ENCODE results near the gene PDSS2.

Gene PDSS2

GRCh38 chr6:107348224-107348623 is 111.1 kb downstream of the PDSS2 start:
- Histone ChIP-seq H3K27me3 (ENCODE audit: control insufficient read depth in 5 of 5, insufficient read depth in 4 of 5, low read length in 5 of 5) (no peaks in the 10 kb centered on the region), H3K9me3 (ENCODE audit: control insufficient read depth in 5 of 5, low read length in 5 of 5) (no peaks in the 10 kb centered on the region), H3K4me1 (ENCODE audit: control insufficient read depth in 5 of 5, insufficient read depth in 5 of 5, low read length in 5 of 5) (no peaks in the 10 kb centered on the region), H3K27ac (ENCODE audit: low read depth, low read length) (no peak overlapping the region), H3K4me3 (ENCODE audit: low read depth in 1 of 5, low read length in 5 of 5) (no peak overlapping the region), H3K9ac (ENCODE audit: low read length in 5 of 5) (no peak overlapping the region), H3K36me3 (ENCODE audit: control insufficient read depth in 5 of 5, insufficient read depth in 5 of 5, low read length in 5 of 5) (no peaks in the 10 kb centered on the region)

- no peaks in the 10 kb centered on the region for H3K4me1 ChIP-seq (ENCODE audit: control insufficient read depth in 5 of 5, insufficient read depth in 5 of 5, low read length in 5 of 5)
These were observed 114.0 kb downstream of the PDSS2 start for GRCh38 chr6:107345393-107345792.

GRCh38 chr6:107344981-107345380 is 114.4 kb downstream of the PDSS2 start:
- no peak overlapping the region for H3K27ac ChIP-seq (ENCODE audit: low read depth, low read length)
- H3K4me3 ChIP-seq (ENCODE audit: low read depth in 1 of 5, low read length in 5 of 5), result no peak overlapping the region
- no peaks in the 10 kb centered on the region for H3K27me3 ChIP-seq (ENCODE audit: control insufficient read depth in 5 of 5, insufficient read depth in 4 of 5, low read length in 5 of 5)
- no peak overlapping the region for H3K9ac ChIP-seq (ENCODE audit: low read length in 5 of 5)
- no peaks in the 10 kb centered on the region for H3K9me3 ChIP-seq (ENCODE audit: control insufficient read depth in 5 of 5, low read length in 5 of 5)
- H3K4me1 ChIP-seq (ENCODE audit: control insufficient read depth in 5 of 5, insufficient read depth in 5 of 5, low read length in 5 of 5), result no peaks in the 10 kb centered on the region
- H3K36me3 ChIP-seq (ENCODE audit: control insufficient read depth in 5 of 5, insufficient read depth in 5 of 5, low read length in 5 of 5), result no peaks in the 10 kb centered on the region

More at GRCh38 chr6:107345393-107345792, 114.0 kb downstream of the PDSS2 start:
- Histone ChIP-seq H3K4me3 (ENCODE audit: low read depth in 1 of 5, low read length in 5 of 5) (no peak overlapping the region), H3K27me3 (ENCODE audit: control insufficient read depth in 5 of 5, insufficient read depth in 4 of 5, low read length in 5 of 5) (no peaks in the 10 kb centered on the region), H3K27ac (ENCODE audit: low read depth, low read length) (no peak overlapping the region), H3K9me3 (ENCODE audit: control insufficient read depth in 5 of 5, low read length in 5 of 5) (no peaks in the 10 kb centered on the region), H3K36me3 (ENCODE audit: control insufficient read depth in 5 of 5, insufficient read depth in 5 of 5, low read length in 5 of 5) (no peaks in the 10 kb centered on the region), H3K9ac (ENCODE audit: low read length in 5 of 5) (no peak overlapping the region)

- no peaks in the 10 kb centered on the region for H3K27me3 ChIP-seq (ENCODE audit: control insufficient read depth in 5 of 5, insufficient read depth in 4 of 5, low read length in 5 of 5)
- no peaks in the 10 kb centered on the region for H3K9me3 ChIP-seq (ENCODE audit: control insufficient read depth in 5 of 5, low read length in 5 of 5)
- H3K27ac ChIP-seq (ENCODE audit: low read depth, low read length), result no peak overlapping the region
- no peaks in the 10 kb centered on the region for H3K36me3 ChIP-seq (ENCODE audit: control insufficient read depth in 5 of 5, insufficient read depth in 5 of 5, low read length in 5 of 5)
- no peak overlapping the region for H3K9ac ChIP-seq (ENCODE audit: low read length in 5 of 5)
- H3K4me1 ChIP-seq (ENCODE audit: control insufficient read depth in 5 of 5, insufficient read depth in 5 of 5, low read length in 5 of 5), result no peaks in the 10 kb centered on the region
- H3K4me3 ChIP-seq (ENCODE audit: low read depth in 1 of 5, low read length in 5 of 5), result no peak overlapping the region
These were observed 115.0 kb downstream of the PDSS2 start for GRCh38 chr6:107344383-107344782.

GRCh38 chr6:107342144-107342543 is 117.2 kb downstream of the PDSS2 start:
- no peak overlapping the region for H3K27ac ChIP-seq (ENCODE audit: low read depth, low read length)
- H3K4me1 ChIP-seq (ENCODE audit: control insufficient read depth in 5 of 5, insufficient read depth in 5 of 5, low read length in 5 of 5), result no peaks in the 10 kb centered on the region
- H3K9me3 ChIP-seq (ENCODE audit: control insufficient read depth in 5 of 5, low read length in 5 of 5), result no peaks in the 10 kb centered on the region
- no peak overlapping the region for H3K4me3 ChIP-seq (ENCODE audit: low read depth in 1 of 5, low read length in 5 of 5)
- no peaks in the 10 kb centered on the region for H3K36me3 ChIP-seq (ENCODE audit: control insufficient read depth in 5 of 5, insufficient read depth in 5 of 5, low read length in 5 of 5)
- no peak overlapping the region for H3K9ac ChIP-seq (ENCODE audit: low read length in 5 of 5)
- H3K27me3 ChIP-seq (ENCODE audit: control insufficient read depth in 5 of 5, insufficient read depth in 4 of 5, low read length in 5 of 5), result no peaks in the 10 kb centered on the region

- H3K27ac ChIP-seq (ENCODE audit: low read depth, low read length), result no peak overlapping the region
- H3K9ac ChIP-seq (ENCODE audit: low read length in 5 of 5), result no peak overlapping the region
- no peaks in the 10 kb centered on the region for H3K4me1 ChIP-seq (ENCODE audit: control insufficient read depth in 5 of 5, insufficient read depth in 5 of 5, low read length in 5 of 5)
- H3K27me3 ChIP-seq (ENCODE audit: control insufficient read depth in 5 of 5, insufficient read depth in 4 of 5, low read length in 5 of 5), result no peaks in the 10 kb centered on the region
- no peaks in the 10 kb centered on the region for H3K36me3 ChIP-seq (ENCODE audit: control insufficient read depth in 5 of 5, insufficient read depth in 5 of 5, low read length in 5 of 5)
- no peak overlapping the region for H3K4me3 ChIP-seq (ENCODE audit: low read depth in 1 of 5, low read length in 5 of 5)
- no peaks in the 10 kb centered on the region for H3K9me3 ChIP-seq (ENCODE audit: control insufficient read depth in 5 of 5, low read length in 5 of 5)
These were observed 118.5 kb downstream of the PDSS2 start for GRCh38 chr6:107340881-107341280.

- Histone ChIP-seq H3K4me3 (ENCODE audit: low read depth in 1 of 5, low read length in 5 of 5) (no peak overlapping the region), H3K27ac (ENCODE audit: low read depth, low read length) (no peak overlapping the region)
These were observed 122.1 kb downstream of the PDSS2 start for GRCh38 chr6:107337191-107337741.

GRCh38 chr6:107334026-107334425 is 125.3 kb downstream of the PDSS2 start:
- Histone ChIP-seq H3K9ac (ENCODE audit: low read length in 5 of 5) (no peak overlapping the region), H3K9me3 (ENCODE audit: control insufficient read depth in 5 of 5, low read length in 5 of 5) (no peaks in the 10 kb centered on the region), H3K36me3 (ENCODE audit: control insufficient read depth in 5 of 5, insufficient read depth in 5 of 5, low read length in 5 of 5) (peaks cover 0 to 3% (median 0%) of the 10 kb centered on the region in 5 donors), H3K4me3 (ENCODE audit: low read depth in 1 of 5, low read length in 5 of 5) (no peak overlapping the region), H3K27ac (ENCODE audit: low read depth, low read length) (no peak overlapping the region), H3K4me1 (ENCODE audit: control insufficient read depth in 5 of 5, insufficient read depth in 5 of 5, low read length in 5 of 5) (no peaks in the 10 kb centered on the region), H3K27me3 (ENCODE audit: control insufficient read depth in 5 of 5, insufficient read depth in 4 of 5, low read length in 5 of 5) (no peaks in the 10 kb centered on the region)

More at GRCh38 chr6:107337191-107337741, 122.1 kb downstream of the PDSS2 start:
- no peaks in the 10 kb centered on the region for H3K4me1 ChIP-seq (ENCODE audit: control insufficient read depth in 5 of 5, insufficient read depth in 5 of 5, low read length in 5 of 5)
- no peak overlapping the region for H3K9ac ChIP-seq (ENCODE audit: low read length in 5 of 5)
- H3K9me3 ChIP-seq (ENCODE audit: control insufficient read depth in 5 of 5, low read length in 5 of 5), result no peaks in the 10 kb centered on the region
- no peaks in the 10 kb centered on the region for H3K36me3 ChIP-seq (ENCODE audit: control insufficient read depth in 5 of 5, insufficient read depth in 5 of 5, low read length in 5 of 5)
- no peaks in the 10 kb centered on the region for H3K27me3 ChIP-seq (ENCODE audit: control insufficient read depth in 5 of 5, insufficient read depth in 4 of 5, low read length in 5 of 5)

GRCh38 chr6:107333491-107333890 is 125.9 kb downstream of the PDSS2 start:
- no peak overlapping the region for H3K27ac ChIP-seq (ENCODE audit: low read depth, low read length)

GRCh38 chr6:107331409-107332386 is 127.7 kb downstream of the PDSS2 start:
- Histone ChIP-seq H3K27me3 (ENCODE audit: control insufficient read depth in 5 of 5, insufficient read depth in 4 of 5, low read length in 5 of 5) (no peaks in the 10 kb centered on the region), H3K4me1 (ENCODE audit: control insufficient read depth in 5 of 5, insufficient read depth in 5 of 5, low read length in 5 of 5) (no peaks in the 10 kb centered on the region), H3K9me3 (ENCODE audit: control insufficient read depth in 5 of 5, low read length in 5 of 5) (no peaks in the 10 kb centered on the region), H3K36me3 (ENCODE audit: control insufficient read depth in 5 of 5, insufficient read depth in 5 of 5, low read length in 5 of 5) (peaks cover 0 to 3% (median 0%) of the 10 kb centered on the region in 5 donors), H3K4me3 (ENCODE audit: low read depth in 1 of 5, low read length in 5 of 5) (no peak overlapping the region), H3K27ac (ENCODE audit: low read depth, low read length) (no peak overlapping the region), H3K9ac (ENCODE audit: low read length in 5 of 5) (no peak overlapping the region)

More at GRCh38 chr6:107333491-107333890, 125.9 kb downstream of the PDSS2 start:
- H3K27me3 ChIP-seq (ENCODE audit: control insufficient read depth in 5 of 5, insufficient read depth in 4 of 5, low read length in 5 of 5), result no peaks in the 10 kb centered on the region
- H3K36me3 ChIP-seq (ENCODE audit: control insufficient read depth in 5 of 5, insufficient read depth in 5 of 5, low read length in 5 of 5), result peaks cover 0 to 3% (median 0%) of the 10 kb centered on the region in 5 donors
- no peak overlapping the region for H3K9ac ChIP-seq (ENCODE audit: low read length in 5 of 5)
- H3K4me1 ChIP-seq (ENCODE audit: control insufficient read depth in 5 of 5, insufficient read depth in 5 of 5, low read length in 5 of 5), result no peaks in the 10 kb centered on the region
- no peaks in the 10 kb centered on the region for H3K9me3 ChIP-seq (ENCODE audit: control insufficient read depth in 5 of 5, low read length in 5 of 5)
- H3K4me3 ChIP-seq (ENCODE audit: low read depth in 1 of 5, low read length in 5 of 5), result no peak overlapping the region
